Measurements from ENCODE around the gene APEH.

Gene APEH

DNA sequence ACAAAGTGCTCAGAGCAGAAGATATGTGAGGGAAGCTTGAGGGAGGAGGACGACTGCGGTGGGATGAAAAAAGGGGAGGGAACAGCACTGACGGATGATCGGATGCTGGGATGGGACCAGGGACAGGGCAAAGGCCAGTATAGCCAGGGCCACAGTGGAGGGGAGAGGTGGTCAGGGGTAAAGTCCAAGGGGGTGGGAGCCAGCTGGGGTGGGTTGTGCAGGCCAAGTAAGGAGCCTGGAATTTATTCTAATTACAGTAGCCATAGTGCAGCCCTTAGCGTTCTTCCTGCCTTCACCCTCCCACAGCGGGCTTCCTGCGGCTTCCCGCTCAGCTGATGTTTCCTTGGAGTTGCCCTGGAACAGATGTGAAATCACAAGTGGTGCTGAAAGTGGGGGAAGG is 7.6 kb upstream of the APEH start:
- no peaks in the 10 kb centered on the region for H4K20me1 ChIP-seq (ENCODE audit: low read depth, low read length)
- TF ChIP-seq EZH2phosphoT487 (conservative IDR thresholded peaks at IDR 0.05; ENCODE audit: low read length): no peak
- TF ChIP-seq, protein P1, sequence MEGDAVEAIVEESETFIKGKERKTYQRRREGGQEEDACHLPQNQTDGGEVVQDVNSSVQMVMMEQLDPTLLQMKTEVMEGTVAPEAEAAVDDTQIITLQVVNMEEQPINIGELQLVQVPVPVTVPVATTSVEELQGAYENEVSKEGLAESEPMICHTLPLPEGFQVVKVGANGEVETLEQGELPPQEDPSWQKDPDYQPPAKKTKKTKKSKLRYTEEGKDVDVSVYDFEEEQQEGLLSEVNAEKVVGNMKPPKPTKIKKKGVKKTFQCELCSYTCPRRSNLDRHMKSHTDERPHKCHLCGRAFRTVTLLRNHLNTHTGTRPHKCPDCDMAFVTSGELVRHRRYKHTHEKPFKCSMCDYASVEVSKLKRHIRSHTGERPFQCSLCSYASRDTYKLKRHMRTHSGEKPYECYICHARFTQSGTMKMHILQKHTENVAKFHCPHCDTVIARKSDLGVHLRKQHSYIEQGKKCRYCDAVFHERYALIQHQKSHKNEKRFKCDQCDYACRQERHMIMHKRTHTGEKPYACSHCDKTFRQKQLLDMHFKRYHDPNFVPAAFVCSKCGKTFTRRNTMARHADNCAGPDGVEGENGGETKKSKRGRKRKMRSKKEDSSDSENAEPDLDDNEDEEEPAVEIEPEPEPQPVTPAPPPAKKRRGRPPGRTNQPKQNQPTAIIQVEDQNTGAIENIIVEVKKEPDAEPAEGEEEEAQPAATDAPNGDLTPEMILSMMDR (IDR thresholded peaks at IDR 0.05; ENCODE audit: insufficient read depth, low read length, poor library complexity, severe bottlenecking): no peak
- no peak overlapping the region for H2AFZ ChIP-seq (ENCODE audit: low read depth, low read length, severe bottlenecking)
- H3K79me2 ChIP-seq (ENCODE audit: insufficient read depth, low read length): no peaks in the 10 kb centered on the region
- H3K9ac ChIP-seq (ENCODE audit: low read length): no peak overlapping the region
- no peaks in the 10 kb centered on the region for H3K9me2 ChIP-seq (replicated peaks; ENCODE audit: insufficient read depth, low read length)
- H3F3A ChIP-seq (ENCODE audit: insufficient read depth): no peaks in the 10 kb centered on the region
- H3K4me3 ChIP-seq (ENCODE audit: insufficient read depth, low read length, poor library complexity, severe bottlenecking): no peak overlapping the region
- H3K27ac ChIP-seq (ENCODE audit: low read depth, low read length): no peak overlapping the region
- H3K4me2 ChIP-seq (ENCODE audit: low read depth, low read length, poor library complexity, severe bottlenecking): no peak overlapping the region
- H3K9me3 ChIP-seq (ENCODE audit: insufficient read depth, low read length): no peaks in the 10 kb centered on the region
- H3K27me3 ChIP-seq (ENCODE audit: low read length): no peaks in the 10 kb centered on the region
- H3K36me3 ChIP-seq (ENCODE audit: low read length): no peaks in the 10 kb centered on the region

DNA sequence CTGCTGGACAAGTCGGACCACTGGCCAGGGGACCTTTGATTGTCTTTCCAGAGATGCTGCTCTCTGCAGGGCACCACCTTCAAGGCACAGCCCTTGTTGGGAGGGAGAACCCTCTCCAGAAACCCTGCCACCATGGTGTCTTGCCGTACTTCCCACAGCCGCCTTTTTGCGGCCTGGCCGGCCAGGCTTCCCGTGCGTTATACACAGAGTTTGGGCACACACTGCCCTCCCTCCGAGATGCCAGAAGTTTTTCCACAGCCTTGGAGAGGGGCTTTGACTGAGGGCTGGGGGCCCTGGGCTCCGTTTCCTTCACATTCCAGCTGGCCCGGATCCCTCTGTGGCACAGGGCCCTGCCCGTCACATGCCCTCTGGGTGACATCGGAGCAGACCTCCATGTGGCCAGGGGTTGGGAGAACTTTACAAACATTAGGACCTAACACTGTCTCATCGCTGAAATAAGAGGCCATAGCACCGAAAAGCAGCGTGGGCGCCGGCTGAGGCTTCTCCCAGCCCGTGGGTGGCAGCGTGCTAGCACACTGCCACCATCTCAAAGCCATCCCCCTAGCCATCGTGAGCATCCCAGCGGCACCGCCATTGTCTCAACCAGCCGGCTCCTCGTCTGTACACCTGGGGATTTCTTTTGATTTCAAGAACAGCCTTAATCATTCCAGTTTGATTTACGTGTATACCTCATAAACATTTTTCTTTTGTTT is 6.3 kb upstream of the APEH start:
- Histone ChIP-seq H3K36me3 (ENCODE audit: low read length) (no peaks in the 10 kb centered on the region), H3K4me3 (ENCODE audit: insufficient read depth, low read length, poor library complexity, severe bottlenecking) (no peak overlapping the region), H3K79me2 (ENCODE audit: insufficient read depth, low read length) (no peaks in the 10 kb centered on the region), H4K20me1 (ENCODE audit: low read depth, low read length) (no peaks in the 10 kb centered on the region), H3F3A (ENCODE audit: insufficient read depth) (0 out of 2 replicates have a peak, but pooled peaks cover 5% of the 10 kb centered on the region), H3K27ac (ENCODE audit: low read depth, low read length) (no peak overlapping the region), H3K9me2 (replicated peaks; ENCODE audit: insufficient read depth, low read length) (no peaks in the 10 kb centered on the region), H3K4me2 (ENCODE audit: low read depth, low read length, poor library complexity, severe bottlenecking) (no peak overlapping the region), H3K27me3 (ENCODE audit: low read length) (no peaks in the 10 kb centered on the region), H2AFZ (ENCODE audit: low read depth, low read length, severe bottlenecking) (no peak overlapping the region), H3K9ac (ENCODE audit: low read length) (no peak overlapping the region), H3K9me3 (ENCODE audit: insufficient read depth, low read length) (no peaks in the 10 kb centered on the region)
- TF ChIP-seq, protein P1 (IDR thresholded peaks at IDR 0.05; ENCODE audit: insufficient read depth, low read length, poor library complexity, severe bottlenecking): no peak
- no peak for TF ChIP-seq EZH2phosphoT487 (conservative IDR thresholded peaks at IDR 0.05; ENCODE audit: low read length)

DNA sequence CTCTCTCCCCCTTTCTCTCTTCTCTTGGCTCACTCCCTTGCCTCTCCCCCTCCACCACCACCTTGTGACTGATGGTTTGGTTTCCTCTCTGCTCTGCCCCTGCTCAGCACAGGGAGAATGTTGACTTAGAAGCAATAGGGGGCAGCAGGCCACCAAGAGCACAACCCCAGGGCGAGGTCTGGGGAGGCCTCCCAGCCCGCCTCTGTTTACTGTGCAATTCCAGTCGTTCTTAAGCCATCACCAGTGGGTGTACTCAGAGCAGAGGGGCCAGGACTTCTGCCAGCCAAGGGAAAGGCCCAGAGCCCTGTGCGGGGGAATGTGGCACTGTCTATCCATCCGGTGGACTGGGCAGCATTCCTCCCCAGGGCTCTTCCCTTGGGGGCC is 5.7 kb upstream of the APEH start:
- Histone ChIP-seq H3K4me3 (ENCODE audit: insufficient read depth, low read length, poor library complexity, severe bottlenecking) (no peak overlapping the region), H3K9ac (ENCODE audit: low read length) (no peak overlapping the region), H3F3A (ENCODE audit: insufficient read depth) (0 out of 2 replicates have a peak, but pooled peaks cover 5% of the 10 kb centered on the region), H3K27ac (ENCODE audit: low read depth, low read length) (no peak overlapping the region), H3K27me3 (ENCODE audit: low read length) (no peaks in the 10 kb centered on the region), H3K9me3 (ENCODE audit: insufficient read depth, low read length) (no peaks in the 10 kb centered on the region), H2AFZ (ENCODE audit: low read depth, low read length, severe bottlenecking) (no peak overlapping the region), H3K4me2 (ENCODE audit: low read depth, low read length, poor library complexity, severe bottlenecking) (no peak overlapping the region), H3K36me3 (ENCODE audit: low read length) (no peaks in the 10 kb centered on the region), H3K79me2 (ENCODE audit: insufficient read depth, low read length) (no peaks in the 10 kb centered on the region; the same call in 1 of the 2 replicates), H4K20me1 (ENCODE audit: low read depth, low read length) (no peaks in the 10 kb centered on the region), H3K9me2 (replicated peaks; ENCODE audit: insufficient read depth, low read length) (no peaks in the 10 kb centered on the region)
- no peak for TF ChIP-seq EZH2phosphoT487 (conservative IDR thresholded peaks at IDR 0.05; ENCODE audit: low read length)
- TF ChIP-seq, protein P1 (IDR thresholded peaks at IDR 0.05; ENCODE audit: insufficient read depth, low read length, poor library complexity, severe bottlenecking): no peak
